Measurements from ENCODE around the gene RHNO1.

RHNO1 gene, protein sequence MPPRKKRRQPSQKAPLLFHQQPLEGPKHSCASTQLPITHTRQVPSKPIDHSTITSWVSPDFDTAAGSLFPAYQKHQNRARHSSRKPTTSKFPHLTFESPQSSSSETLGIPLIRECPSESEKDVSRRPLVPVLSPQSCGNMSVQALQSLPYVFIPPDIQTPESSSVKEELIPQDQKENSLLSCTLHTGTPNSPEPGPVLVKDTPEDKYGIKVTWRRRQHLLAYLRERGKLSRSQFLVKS

DNA sequence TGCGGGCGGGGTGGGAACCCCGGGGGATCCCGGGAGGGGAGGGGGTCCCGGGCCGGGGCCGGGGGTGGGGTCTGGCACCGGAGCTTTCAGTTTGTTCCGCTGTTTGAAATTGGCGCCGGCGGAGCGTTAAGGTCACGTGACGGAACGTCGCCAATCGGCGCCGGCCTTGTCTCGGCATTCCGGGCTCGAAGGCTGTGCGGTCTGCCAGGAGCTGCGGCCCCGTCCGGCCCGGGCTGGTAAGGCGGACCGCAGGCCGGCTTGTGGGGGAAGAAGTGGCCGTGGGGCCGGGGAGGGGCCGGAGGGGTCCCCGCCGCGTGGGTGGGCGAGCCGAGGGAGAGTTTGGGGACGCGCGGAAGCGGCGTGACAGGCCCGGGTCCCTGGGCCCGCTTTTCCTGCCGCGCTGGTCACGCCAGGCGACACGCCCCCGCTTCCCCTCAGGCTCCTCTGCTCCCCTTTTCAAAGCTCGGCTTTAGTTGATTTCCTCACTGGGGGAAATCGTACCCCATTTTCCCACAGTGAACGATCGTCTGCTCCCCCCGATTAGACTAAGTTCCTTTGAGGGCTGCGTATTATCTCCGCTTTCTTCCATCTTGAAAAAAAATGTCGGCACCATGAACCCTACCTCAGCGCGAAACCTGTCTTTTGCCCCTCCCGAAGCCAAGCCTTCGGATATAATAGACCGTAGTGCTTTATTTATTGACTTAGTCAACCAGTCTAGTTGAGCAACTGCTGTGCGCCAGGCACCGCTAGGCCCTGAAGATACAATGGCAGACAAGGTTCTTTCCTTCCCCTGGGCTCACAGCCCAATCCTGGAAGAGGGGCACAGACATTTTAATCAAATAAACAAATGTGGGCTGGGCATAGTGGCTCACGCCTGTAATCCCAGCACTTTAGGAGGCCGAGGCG lies at the start of gene RHNO1, which contains the start of gene FOXM1:
Gene RHNO1, plus strand, starts transcription at position 177 of the 906 bp plus-strand sequence. CDS start 8,144 bp downstream, outside the sequence.
Gene FOXM1, minus strand, starts transcription at position 128 of the 906 bp plus-strand sequence. CDS start 2,696 bp downstream, outside the sequence.
- TF ChIP-seq, protein P1, sequence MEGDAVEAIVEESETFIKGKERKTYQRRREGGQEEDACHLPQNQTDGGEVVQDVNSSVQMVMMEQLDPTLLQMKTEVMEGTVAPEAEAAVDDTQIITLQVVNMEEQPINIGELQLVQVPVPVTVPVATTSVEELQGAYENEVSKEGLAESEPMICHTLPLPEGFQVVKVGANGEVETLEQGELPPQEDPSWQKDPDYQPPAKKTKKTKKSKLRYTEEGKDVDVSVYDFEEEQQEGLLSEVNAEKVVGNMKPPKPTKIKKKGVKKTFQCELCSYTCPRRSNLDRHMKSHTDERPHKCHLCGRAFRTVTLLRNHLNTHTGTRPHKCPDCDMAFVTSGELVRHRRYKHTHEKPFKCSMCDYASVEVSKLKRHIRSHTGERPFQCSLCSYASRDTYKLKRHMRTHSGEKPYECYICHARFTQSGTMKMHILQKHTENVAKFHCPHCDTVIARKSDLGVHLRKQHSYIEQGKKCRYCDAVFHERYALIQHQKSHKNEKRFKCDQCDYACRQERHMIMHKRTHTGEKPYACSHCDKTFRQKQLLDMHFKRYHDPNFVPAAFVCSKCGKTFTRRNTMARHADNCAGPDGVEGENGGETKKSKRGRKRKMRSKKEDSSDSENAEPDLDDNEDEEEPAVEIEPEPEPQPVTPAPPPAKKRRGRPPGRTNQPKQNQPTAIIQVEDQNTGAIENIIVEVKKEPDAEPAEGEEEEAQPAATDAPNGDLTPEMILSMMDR (IDR thresholded peaks at IDR 0.05): no peak

DNA sequence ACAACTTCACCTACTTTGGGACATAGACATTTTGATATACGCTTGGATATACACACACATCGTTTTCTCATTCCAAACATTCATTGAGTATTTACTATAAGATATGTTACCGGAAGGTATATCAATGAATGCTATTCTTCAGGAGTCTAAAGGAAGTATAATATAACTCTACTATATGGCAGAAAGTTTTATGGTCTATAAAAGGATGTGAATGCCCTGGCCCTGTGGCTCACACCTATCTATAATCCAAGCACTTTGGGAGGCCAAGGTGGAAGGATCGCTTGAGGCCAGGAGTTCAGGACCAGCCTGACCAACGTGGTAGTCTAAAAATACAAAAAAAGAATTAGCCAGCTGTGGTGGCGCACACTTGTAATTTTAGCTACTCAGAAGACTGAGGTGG lies 47.7 kb upstream of the RHNO1 start:
- TF ChIP-seq, protein P1 (IDR thresholded peaks at IDR 0.05): no peak

DNA sequence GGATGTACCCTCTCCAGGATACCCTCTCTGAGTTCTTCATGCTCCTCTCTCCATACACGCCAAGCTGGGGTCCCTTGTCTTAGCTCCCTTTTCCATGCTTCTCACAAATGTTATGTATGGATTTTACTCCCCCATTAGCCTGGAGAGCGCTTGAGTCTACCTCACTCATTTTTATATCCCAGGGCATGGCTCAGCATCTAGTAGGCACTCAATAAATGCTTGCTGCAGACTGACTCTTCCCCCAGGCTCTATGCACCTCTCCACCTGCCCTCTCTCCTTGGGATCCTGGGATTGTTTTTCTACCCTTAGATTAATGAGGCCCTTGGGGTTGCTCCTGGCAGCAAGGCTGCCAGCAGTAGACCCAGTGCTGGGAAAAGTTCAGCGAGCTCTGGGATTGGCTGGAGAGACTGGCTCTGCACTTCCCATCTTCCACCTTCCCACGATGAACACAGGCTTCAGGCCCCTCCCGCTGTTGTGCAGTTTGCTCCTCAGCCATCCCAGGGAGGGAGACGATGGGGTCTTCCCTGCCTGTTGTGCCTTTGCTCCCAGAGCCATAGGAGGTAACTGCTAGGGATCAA lies 44.4 kb upstream of the RHNO1 start:
- TF ChIP-seq, protein P1 (IDR thresholded peaks at IDR 0.05): no peak

DNA sequence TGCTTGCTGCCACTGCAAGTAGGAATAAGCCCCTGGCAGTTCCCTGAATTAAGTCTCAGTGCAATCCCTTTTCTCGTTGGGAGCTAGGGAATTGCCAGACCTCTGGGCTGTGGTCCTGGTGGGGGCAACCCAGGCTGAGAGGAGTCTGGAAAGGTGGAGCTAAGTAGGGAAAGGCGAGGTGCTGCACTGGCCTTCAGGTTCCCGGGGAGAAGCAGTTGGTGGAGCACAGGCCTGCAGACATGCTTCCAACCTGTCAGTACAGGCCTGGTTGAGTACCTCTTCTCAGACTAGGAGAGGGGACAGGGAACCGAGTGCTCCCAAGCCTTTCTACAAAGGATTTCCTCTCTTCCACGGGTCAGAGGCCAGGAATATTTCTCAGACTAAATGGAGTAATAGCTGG lies 43.7 kb upstream of the RHNO1 start:
- TF ChIP-seq, protein P1 (IDR thresholded peaks at IDR 0.05): no peak

DNA sequence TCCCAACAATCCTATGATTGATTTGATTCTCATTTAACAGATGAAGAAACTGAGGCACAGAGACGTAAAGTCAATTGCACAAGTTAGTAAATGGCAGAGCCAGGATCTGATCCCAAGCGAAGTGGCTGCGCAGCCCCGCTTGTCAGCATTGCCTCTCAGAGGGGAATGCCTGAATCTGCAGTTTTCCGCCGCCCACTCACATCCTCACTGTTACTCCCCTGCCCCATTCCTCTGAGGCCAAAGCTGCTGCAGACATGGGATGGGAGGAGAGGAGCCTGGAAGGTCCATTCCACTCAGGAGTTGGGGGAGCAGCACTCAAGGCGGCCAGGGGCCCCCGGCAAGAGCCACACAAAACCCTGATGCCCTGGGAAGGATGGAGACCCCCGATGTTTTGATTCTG lies 43.2 kb upstream of the RHNO1 start:
- TF ChIP-seq, protein P1 (IDR thresholded peaks at IDR 0.05): no peak

DNA sequence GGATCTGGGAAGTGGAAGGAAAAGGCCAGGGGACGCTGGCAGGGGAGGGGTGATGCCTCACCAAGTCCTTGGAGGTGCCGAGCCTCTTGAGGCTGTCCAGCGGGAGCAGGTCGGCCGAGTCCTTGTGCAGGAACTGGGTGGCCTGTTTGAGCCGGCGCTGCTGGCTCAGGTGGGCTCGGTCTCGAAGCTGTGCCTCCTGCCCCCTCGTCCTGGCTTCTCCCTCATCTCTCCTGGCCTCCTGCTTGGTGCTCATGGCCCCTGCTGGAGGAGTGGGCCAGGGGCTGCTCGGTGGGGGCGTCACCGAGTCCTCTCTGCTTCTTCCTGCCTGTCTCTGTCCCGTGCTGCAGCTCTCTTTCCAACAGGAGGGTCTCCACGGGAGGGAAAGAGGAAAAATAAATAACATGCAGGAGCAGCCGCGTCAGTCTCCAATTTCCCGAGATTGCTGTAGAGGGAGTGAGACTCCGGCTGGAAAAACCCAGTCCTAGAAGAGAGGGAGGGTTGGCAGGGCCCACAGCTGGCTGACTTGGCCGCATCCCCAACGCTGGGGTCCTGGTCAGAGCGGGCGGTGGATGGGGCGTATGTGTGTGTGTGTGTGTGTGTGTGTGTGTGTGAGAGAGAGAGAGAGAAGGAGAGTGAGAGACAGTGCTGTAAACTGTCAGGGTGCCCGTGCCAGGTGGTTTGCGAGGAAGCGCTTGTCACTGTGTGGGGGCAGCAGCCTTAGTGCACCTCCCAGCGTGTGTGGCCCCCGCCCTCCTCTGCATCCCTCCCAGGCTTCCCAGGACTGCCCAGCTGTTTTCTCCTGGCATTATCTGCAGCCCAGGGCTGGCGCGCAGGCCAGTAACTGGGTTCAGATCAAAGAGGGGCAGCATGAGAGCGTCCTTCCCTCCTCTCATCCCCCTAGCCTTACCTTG lies 42.2 kb upstream of the RHNO1 start, which contains the start of gene NRIP2:
Gene NRIP2, minus strand, starts transcription at position 455 of the 911 bp plus-strand sequence. Its CDS starts 52 bp downstream, at position 403.
- TF ChIP-seq, protein P1 (IDR thresholded peaks at IDR 0.05): no peak

Data from LNCAP (cell line).